GM12873 (cell line): ENCODE data around the gene QSOX2.

Experiments
- CTCF ChIP-seq: IDR thresholded peaks from 2 replicates; pipeline ENCODE4 v1.5.1; 2012; ENCODE audit warnings: low read depth, mild to moderate bottlenecking, moderate library complexity, low read length, control low read depth; ENCODE audit not compliant: insufficient read depth; ENCODE audit errors: missing control alignments

The QSOX2 gene

GRCh38 chr9:136159851-136160250 lies 85.8 kb downstream of the QSOX2 start:
- no peak for TF ChIP-seq CTCF

GRCh38 chr9:136157477-136158265 lies 87.9 kb downstream of the QSOX2 start:
- TF ChIP-seq CTCF = no peak
